ENCODE results near the gene FOXN3.

GRCh38 chr14:89418976-89419375, 1.9 kb upstream of the FOXN3 start:
- TF ChIP-seq, protein P1, sequence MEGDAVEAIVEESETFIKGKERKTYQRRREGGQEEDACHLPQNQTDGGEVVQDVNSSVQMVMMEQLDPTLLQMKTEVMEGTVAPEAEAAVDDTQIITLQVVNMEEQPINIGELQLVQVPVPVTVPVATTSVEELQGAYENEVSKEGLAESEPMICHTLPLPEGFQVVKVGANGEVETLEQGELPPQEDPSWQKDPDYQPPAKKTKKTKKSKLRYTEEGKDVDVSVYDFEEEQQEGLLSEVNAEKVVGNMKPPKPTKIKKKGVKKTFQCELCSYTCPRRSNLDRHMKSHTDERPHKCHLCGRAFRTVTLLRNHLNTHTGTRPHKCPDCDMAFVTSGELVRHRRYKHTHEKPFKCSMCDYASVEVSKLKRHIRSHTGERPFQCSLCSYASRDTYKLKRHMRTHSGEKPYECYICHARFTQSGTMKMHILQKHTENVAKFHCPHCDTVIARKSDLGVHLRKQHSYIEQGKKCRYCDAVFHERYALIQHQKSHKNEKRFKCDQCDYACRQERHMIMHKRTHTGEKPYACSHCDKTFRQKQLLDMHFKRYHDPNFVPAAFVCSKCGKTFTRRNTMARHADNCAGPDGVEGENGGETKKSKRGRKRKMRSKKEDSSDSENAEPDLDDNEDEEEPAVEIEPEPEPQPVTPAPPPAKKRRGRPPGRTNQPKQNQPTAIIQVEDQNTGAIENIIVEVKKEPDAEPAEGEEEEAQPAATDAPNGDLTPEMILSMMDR (conservative IDR thresholded peaks at IDR 0.05; ENCODE audit: low read depth in 2 of 2) = no peak; a peak in 1 of 4 replicates
- TF ChIP-seq EZH2 (IDR thresholded peaks at IDR 0.05; ENCODE audit: low read depth, unreplicated experiment) (no peak), CREB1 (CRISPR knock-in tag; IDR thresholded peaks at IDR 0.05; ENCODE audit: low read depth) (no peak), POLR2AphosphoS5 (IDR thresholded peaks at IDR 0.05; ENCODE audit: low read depth) (no peak), JUNB (IDR thresholded peaks at IDR 0.05; ENCODE audit: unreplicated experiment) (no peak), EZH2phosphoT487 (IDR thresholded peaks at IDR 0.05; ENCODE audit: unreplicated experiment) (no peak)
- TF ChIP-seq, protein P2, sequence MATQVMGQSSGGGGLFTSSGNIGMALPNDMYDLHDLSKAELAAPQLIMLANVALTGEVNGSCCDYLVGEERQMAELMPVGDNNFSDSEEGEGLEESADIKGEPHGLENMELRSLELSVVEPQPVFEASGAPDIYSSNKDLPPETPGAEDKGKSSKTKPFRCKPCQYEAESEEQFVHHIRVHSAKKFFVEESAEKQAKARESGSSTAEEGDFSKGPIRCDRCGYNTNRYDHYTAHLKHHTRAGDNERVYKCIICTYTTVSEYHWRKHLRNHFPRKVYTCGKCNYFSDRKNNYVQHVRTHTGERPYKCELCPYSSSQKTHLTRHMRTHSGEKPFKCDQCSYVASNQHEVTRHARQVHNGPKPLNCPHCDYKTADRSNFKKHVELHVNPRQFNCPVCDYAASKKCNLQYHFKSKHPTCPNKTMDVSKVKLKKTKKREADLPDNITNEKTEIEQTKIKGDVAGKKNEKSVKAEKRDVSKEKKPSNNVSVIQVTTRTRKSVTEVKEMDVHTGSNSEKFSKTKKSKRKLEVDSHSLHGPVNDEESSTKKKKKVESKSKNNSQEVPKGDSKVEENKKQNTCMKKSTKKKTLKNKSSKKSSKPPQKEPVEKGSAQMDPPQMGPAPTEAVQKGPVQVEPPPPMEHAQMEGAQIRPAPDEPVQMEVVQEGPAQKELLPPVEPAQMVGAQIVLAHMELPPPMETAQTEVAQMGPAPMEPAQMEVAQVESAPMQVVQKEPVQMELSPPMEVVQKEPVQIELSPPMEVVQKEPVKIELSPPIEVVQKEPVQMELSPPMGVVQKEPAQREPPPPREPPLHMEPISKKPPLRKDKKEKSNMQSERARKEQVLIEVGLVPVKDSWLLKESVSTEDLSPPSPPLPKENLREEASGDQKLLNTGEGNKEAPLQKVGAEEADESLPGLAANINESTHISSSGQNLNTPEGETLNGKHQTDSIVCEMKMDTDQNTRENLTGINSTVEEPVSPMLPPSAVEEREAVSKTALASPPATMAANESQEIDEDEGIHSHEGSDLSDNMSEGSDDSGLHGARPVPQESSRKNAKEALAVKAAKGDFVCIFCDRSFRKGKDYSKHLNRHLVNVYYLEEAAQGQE (IDR thresholded peaks at IDR 0.05; ENCODE audit: unreplicated experiment) = no peak

All from GM23338 (cell line).